ENCODE measurements around the gene CENPF.
"Not testable (repeated sequence)": the region's sequence is repeated elsewhere in the genome, so short reads cannot be mapped to it uniquely, and the experiment has no call there.

The CENPF gene, protein sequence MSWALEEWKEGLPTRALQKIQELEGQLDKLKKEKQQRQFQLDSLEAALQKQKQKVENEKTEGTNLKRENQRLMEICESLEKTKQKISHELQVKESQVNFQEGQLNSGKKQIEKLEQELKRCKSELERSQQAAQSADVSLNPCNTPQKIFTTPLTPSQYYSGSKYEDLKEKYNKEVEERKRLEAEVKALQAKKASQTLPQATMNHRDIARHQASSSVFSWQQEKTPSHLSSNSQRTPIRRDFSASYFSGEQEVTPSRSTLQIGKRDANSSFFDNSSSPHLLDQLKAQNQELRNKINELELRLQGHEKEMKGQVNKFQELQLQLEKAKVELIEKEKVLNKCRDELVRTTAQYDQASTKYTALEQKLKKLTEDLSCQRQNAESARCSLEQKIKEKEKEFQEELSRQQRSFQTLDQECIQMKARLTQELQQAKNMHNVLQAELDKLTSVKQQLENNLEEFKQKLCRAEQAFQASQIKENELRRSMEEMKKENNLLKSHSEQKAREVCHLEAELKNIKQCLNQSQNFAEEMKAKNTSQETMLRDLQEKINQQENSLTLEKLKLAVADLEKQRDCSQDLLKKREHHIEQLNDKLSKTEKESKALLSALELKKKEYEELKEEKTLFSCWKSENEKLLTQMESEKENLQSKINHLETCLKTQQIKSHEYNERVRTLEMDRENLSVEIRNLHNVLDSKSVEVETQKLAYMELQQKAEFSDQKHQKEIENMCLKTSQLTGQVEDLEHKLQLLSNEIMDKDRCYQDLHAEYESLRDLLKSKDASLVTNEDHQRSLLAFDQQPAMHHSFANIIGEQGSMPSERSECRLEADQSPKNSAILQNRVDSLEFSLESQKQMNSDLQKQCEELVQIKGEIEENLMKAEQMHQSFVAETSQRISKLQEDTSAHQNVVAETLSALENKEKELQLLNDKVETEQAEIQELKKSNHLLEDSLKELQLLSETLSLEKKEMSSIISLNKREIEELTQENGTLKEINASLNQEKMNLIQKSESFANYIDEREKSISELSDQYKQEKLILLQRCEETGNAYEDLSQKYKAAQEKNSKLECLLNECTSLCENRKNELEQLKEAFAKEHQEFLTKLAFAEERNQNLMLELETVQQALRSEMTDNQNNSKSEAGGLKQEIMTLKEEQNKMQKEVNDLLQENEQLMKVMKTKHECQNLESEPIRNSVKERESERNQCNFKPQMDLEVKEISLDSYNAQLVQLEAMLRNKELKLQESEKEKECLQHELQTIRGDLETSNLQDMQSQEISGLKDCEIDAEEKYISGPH (N-terminal part only)

DNA sequence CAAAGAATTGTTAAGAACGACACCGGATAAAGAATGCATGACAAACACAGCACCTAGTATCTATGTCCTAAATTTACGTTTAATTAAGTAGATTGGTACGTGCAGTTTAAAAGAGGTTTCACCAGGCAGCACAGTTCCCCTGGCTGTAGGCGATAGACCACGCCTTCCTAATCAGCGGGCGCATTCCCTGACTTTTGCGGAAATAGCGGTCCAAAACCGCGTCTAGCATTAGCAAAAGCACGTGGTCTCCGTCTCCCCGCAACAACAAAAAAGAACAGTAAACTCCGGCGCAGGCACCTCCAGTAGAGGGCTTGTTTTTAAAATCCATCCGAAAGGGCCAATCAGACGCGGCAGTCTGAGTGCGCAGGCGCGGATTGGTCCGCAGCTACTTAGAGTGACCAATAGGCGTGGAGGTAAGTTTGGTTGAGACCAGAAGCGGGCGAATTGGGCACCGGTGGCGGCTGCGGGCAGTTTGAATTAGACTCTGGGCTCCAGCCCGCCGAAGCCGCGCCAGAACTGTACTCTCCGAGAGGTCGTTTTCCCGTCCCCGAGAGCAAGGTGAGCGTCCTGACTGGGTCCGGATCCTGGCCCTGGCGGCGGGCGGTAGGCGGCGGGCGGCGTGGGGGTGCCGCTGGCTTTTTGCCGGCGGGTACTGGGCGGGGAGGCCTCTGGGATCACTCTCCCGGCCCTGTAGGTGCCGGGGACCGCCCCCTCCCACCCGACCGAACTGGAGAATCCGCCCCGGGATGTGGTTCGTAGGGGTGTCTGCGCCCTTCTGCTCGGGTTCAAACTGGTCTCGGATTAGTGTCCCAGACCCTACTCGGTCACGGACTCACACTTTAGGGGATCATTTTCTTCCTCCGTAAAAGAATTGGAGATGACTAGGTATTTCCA, at the start of gene CENPF:
TSS of gene CENPF (plus strand) at position 432 of the 894 bp plus-strand sequence. CDS start 10,560 bp downstream, outside the sequence.
- DNase-seq: peak; percentile 99

DNA sequence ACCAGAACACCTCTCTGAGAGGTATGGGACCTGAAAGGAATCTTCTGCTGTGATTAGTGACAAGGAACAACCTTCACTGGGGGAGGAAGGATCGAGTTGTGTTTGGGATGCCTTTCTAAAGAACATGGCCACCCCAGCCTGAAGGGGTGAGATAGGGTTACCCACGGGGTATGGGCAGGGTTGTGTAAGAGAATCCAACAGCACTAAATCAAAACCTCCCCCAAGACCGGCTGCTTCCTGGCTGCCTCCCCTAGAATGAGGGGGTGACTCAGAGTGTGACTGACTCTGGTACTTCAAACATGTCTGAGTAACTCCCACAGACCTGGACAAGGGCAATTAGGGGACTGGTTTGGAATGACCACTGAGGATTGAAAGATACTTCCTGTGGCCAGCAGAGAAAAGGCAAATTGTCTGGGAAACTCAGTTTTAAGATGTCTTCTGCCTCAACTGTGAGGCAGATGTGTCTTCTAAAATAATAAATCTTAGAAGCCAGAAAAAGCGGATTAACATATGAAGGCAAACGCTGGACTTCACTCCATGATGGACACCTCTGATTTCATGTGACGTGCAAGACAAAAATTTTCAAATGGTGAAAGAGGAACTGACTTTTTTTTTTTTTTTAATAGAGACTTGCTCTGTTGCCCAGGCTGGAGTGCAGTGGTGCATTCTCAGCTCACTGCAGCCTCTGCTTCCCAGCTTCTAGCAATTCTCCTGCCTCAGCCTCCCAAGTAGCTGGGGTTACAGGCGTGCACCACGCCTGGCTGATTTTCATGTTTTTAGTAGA, 44.9 kb upstream of the CENPF start:
- no peak for DNase-seq

DNA sequence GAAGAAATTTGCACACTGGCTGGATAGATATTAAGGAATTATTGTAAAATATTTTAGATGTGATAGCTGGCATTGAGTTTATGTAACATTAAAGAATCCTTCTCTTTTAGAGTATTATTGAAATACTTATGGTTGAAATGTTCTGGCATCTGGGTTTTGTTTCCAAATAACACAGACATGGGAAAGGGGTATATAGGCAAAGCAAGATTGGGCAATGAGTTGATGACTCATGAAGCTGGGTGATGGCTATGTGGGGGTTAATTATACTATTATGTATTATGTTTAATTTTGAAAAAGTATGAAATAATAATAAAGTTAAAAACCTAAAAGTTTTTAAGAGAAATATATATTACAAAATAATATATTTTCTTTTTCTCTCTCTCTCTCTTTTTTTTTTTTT, 39.1 kb upstream of the CENPF start:
- no peak for DNase-seq

DNA sequence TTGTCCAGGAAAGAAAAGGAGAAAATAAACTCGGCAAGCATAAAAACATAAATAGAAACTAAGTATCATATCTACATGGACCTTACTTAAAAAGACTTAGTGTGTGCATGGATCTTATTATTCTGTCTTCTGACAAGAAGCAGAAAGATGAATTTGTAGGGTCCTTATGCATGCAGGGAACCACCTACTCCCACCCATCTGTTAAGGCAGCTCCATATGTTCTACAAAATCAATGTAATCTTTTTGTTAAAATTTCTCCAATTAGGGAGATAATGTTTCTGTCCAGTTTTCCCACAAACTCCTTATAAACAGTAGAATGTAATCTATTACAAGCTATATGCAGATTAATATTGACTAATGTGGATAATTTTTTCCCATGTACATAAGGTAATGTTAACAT, 37.7 kb upstream of the CENPF start:
- DNase-seq: peak; percentile 55

DNA sequence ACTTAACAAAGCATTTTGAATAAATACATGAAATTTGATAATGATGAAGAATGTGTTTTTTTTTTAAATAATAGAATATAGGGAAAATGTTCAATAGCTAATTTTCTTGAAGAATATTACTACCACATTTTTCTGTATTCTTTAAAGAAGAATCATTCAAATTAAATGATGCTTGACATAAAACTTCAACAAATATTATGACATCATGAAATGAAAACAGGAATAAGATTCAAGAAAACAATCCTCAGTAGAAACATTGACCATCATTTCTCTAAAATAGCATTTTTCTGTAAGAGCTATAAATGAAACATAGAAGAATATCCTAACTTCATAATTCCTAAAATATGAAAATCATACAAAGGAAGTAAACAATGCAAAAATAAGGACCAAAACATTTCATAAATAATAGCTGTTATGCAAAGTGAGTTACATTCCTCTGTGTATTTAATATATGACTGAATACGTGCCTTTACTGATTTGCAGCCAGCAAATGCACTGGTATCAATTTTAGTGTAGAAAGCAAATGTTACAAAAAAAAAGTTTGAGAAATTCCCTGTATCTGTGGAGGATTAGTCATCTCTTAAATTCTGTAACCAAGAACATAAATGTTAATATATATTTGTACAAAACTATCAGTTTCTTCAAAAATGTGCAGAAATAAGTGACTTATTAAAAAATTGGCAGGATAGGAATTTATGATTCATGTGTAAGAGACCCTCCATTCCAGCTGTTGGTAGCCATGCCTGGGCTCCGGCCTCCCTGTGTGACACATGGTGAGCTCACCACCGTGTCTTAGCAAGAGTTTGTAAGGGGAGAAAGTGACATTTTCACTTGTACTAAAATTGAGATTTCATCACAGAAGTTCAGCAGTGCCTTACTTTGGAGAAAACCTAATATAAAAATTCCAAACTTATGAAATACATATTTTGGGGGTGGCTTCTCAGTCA, 36.6 kb upstream of the CENPF start:
- no peak for DNase-seq

DNA sequence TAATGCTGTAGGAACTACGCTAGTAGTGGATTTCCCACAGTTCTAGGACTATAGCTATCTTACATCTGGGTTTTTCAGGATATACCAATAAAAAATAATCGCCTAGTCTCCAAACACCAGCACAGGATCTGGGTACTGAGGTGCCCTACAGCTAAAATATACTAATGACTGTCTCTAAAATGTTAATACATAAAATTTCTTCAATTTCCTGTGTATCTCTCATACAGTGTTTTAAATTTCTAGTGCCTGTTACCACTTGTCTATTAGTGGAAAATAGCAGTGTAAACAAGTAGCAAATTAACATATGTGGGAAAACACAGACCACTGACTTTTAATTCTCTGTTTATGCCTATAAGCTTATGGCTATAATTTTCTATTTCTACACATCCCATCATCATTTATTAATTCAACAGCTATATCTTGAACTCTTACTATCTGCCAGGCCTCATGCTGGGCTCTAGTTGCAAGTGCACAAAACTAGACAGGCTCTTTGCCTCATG, 35.5 kb upstream of the CENPF start:
- DNase-seq: no peak

DNA sequence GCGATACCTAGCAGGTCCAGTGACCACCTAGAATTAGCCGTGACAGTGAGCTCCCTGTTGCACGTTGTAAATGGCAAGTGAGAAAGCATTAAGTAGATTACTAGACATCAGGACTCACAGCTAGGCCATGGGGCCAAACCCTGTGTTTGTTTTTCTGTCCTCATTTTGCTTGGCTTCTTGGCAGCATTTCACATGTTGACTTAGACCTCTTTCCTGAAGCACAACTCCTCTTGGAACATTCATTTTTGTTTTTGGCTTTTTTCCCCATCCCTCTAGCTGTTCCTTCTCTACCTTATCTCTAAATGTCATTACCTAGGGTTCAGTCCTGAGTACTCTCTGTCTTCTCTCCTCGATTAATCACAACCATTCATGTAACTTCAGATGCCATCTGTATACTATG, 34.7 kb upstream of the CENPF start:
- no peak for DNase-seq

DNA sequence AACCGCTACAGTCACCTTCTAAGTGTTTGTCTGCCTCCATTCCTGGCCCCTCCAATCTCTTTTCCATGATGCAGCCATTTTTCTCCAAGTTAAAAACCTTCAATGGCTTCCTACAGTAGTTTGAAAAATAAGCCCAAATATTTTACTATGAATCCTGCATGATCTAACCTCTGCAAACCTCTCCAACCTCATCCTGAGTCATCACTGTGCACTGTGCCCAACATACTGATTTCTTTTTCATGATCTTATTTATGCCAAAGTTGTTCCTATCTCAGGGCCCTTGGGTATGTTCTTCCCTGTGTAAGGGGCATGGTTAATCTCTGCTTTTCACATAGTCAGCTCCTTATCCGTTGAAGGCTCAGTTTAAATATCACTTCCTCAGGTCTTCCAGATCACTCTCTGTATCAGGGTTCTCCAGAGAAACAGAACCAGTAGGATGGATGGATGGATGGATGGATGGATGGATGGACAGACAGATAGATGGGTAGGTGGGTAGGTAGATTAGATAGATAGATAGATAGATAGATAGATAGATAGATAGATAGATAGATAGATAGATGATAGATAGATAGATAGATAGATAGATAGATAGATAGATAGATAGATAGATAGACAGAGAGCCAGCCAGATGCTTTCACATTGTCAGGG, 33.5 kb upstream of the CENPF start:
- DNase-seq: no peak

DNA sequence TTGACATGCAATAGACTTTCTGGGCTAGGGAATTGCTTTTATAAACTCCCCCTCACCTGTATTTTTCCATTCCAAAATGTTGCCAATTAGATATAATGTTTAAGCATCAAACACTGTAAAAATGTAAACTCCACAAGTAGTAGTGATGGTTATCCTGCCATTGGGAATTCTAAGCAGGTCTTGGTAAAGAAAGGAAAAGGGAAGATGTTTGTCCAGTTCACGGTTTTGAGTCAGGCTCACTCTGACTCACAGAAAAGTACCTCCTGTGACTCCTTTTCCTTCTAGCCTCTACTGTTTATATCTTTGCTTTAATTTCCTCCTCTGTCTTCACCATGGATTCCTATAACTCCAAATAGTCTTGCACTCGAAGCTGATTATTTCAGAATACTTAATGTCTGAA, 32.6 kb upstream of the CENPF start:
- DNase-seq: no peak

DNA sequence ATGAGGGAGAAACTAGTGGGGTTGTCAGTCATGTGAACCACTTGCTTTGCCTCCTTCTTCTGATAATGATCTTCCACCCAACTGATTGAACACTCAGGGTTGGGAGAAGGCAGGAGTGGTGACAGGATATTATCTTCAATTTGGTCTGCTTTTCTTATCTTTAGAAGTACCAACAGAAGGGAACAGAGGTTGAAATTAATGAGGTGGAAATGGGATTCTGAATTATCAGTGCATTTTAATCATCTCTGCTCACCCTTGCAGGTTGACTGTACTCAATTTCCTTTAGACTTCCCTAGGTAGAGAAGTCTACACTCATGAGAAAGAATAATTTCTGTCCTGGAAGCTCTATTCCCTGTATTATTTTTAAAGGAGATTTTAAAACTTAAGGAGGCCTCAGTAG, 31.7 kb upstream of the CENPF start:
- DNase-seq: no peak

DNA sequence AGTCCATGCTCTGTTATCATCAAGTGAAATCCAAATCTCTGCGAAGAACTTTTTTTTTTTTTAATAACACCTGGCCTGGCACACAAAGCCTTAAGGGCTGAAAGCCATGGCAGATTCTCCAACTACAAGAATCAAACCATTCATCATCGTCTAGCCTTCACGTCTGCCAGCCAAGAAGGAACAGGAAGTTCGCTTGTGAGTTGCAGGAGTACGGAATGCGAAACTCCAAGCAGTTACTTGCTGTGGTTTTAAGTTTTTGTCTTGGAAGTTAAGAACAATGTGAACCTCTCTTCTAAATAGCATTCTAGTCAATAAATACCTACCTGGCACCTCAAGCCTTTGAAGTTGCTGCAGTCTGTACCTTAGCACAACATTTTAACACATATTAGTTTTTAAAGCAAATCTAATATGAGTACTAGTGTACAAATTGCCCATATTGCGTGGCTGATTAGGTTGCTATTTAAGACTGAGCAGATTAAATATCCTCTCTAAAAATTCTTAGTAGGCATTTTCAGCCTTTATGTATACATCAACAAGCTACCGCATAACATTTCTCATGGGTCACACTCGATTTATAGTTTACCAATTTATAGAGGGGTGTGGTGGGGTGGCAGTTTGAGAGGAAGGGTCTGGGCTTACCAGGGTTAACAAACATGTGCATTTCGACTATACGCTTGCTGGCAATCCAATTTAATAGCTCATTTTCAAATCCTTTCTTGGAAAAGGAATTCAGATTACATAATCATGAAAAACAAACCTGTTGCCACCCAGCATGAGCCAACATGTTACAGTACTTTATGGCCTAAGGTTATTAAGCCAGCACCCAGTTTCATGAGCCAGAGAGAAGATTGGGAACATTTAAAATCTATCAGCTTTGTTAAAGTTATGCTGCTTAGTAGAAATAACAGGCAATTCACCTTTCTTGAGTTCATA, 29.3 kb upstream of the CENPF start:
- DNase-seq: no peak

DNA sequence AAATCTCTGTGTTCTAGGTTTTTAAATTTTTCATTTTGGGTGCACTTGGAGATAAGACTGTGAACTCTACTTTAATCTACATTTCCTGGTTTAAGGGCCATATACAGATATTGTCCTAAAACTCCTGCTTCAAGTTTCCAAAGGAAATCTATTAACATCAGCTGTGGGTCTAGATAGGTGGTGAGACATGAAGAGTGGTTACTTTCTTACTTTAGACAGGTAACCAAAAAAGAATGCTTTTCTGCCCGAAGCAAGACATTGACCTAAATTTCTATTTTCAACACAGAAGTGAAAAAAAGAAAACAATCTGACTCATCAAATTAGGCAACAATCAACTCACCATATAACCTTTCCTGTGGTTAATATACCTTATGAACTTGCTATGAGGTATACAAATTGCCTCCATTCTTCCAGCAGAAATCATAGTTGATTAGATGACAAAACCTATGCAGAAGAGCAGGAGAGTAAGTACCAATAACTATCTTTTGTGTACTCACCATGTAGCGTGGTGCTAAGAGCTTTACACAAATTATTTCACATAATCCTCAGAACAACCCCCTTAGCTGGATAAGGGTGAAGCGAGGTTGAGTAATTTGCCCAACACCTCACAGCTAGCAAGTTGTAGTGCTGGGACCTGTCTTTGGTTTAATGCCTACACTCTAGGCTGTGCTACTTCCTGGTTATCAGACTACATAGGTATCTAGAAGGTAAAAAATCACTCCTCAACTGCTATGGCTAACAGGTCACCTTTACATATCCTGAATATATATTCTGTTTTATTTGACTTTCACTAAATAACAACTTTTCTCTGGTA, 28.2 kb upstream of the CENPF start:
- no peak for DNase-seq

DNA sequence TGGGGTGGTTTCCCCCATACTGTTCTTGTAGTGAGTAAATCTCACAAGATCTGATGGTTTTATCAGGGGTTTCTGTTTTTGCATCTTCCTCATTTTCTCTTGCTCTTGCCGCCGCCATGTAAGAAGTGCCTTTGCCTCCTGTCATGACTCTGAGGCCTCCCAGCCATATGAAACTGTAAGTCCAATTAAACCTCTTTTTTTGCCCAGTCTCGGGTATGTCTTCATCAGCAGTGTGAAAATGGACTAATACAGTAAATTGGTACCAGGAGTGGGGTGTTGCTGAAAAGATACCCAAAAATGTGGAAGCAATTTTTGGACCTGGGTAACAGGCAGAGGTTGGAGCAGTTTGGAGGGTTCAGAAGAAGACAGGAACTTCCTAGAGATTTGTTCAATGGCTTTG, 26.9 kb upstream of the CENPF start:
- not testable (repeated sequence) for DNase-seq

DNA sequence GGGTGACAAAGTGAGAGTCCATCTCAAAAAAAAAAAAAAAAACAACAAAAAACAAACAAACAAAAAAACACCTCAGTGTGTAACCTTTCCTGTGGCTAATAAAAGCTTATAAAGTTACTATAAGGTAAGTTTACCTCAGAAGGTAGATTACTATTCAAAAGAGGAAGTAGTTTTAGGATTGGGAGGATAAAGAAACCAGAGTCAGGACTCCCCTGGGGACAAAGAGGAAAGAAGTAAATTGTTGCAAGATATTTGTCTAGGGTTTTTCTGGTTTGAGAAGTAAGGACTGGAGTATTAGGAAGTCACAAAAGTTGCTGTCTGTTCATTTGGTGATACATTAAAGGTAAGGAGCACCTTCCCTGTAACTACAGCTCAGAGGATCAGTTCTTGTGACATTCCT, 23.8 kb upstream of the CENPF start:
- DNase-seq: no peak

DNA sequence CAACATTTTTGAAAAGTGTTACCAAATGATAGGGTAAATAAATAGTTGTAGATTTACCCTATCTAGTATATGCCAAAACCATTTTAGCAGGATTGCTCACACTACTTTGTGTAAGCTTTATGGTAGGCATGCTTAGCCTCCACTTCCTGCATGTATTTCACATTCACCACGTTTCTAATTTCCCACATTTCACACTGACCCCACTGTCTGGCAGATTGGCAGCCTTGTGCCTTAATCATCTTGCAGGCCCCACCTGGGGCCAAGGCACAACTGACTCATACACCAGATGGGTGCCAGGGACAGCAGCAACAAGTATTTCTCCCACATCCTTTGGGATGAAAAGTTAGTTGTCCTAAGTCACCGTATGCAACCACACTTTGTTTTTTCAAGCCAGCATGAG, 21.2 kb upstream of the CENPF start:
- DNase-seq: no peak

DNA sequence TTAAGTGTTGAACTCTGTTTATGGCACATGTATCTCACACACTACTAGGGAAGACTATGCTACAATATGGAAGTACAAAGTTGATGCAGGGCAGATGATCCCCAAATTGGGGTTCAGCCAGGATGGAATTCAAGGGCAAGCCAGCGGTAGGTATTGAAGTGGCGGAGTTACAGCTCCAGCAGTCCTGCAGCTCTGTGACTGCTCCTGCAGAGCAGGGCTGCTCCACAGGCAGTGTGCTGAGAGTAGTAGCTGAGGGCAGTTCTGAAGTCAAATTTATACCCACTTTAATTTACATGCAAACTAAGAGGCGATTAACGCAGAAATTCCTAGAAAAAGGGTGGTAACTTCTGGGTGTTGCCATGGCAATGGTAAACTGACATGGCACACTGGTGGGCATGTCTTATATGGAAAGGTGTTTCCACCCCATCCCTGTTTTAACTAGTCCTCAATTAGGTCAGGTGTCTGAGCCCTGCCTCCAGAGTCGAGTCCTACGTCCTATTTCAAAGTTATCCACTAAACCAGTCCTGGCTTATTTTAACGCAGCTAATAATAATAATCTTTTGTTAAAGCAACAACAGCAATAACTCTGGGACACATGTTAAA, 20.6 kb upstream of the CENPF start:
- DNase-seq: no peak

DNA sequence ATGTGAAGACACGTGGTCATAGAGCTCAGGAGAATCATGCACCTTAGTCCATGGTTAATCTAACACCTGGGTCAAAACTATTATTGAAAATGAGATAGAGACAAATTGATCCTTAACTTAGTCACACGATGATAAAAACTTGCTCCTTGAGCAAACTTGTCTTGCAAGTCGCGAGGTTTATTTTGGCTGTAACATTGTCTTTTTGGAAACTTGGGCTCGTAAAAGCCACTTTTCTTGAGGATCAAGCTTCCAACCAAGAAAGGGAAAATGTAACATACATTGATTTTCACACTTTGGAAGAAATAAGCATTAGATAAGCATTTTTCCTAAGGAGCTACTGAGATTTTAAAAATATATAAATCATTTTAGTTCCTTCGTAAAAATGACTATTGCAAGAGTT, 19.9 kb upstream of the CENPF start:
- no peak for DNase-seq

Measured in NCI-H1694 treated with DMSO at 0.1 percent for 48 hours (cell line).